HepG2 (cell line): Measurements from ENCODE around the gene GEMIN2. TPM values are rescaled to one million over a fixed set of nuclear protein-coding genes. Genes with fewer than 3 reads are reported as not detected.

Source experiments
- BCL6 ChIP-seq: IDR thresholded peaks from 2 replicates; pipeline ENCODE4 v1.6.1; 2016; ENCODE audit warnings: missing genetic modification reagents, missing compliant biosample characterization
- DMAP1 ChIP-seq: IDR thresholded peaks from 2 replicates; pipeline ENCODE4 v1.6.1; 2016
- FLYWCH1 ChIP-seq: sonication (generic); formaldehyde crosslinking; IDR thresholded peaks from 2 replicates; pipeline ENCODE4 v1.8.1; 2023; ENCODE audit warnings: mild to moderate bottlenecking, missing genetic modification reagents
- FOXC1 ChIP-seq: sonication (generic); formaldehyde crosslinking; IDR thresholded peaks from 2 replicates; pipeline ENCODE4 v1.8.0; 2022; ENCODE audit warnings: mild to moderate bottlenecking, missing genetic modification reagents, borderline replicate concordance
- GPN1 ChIP-seq: sonication (generic); formaldehyde crosslinking; IDR thresholded peaks from 2 replicates; pipeline ENCODE4 v1.5.1; 2020; ENCODE audit warnings: missing genetic modification reagents, borderline replicate concordance
- TP53 ChIP-seq: sonication (generic); formaldehyde crosslinking; conservative IDR thresholded peaks from 2 replicates; pipeline ENCODE4 v1.4.0; 2020; ENCODE audit warnings: missing genetic modification reagents
- ZFP36 ChIP-seq: fragments of 150-350 bp; IDR thresholded peaks from 2 replicates; pipeline ENCODE4 v1.6.1; 2018; ENCODE audit warnings: borderline replicate concordance, low read length, low read depth; ENCODE audit not compliant: partially characterized antibody
- ZMYM2 ChIP-seq: sonication (generic); formaldehyde crosslinking; IDR thresholded peaks from 2 replicates; pipeline ENCODE4 v1.8.0; 2022; ENCODE audit warnings: mild to moderate bottlenecking, missing genetic modification reagents
- ZMYM3 ChIP-seq: sonication (generic); formaldehyde crosslinking; IDR thresholded peaks from 2 replicates; pipeline ENCODE4 v1.5.1; 2020; ENCODE audit warnings: mild to moderate bottlenecking, missing genetic modification reagents
- ZNF17 ChIP-seq: sonication (generic); formaldehyde crosslinking; IDR thresholded peaks from 2 replicates; pipeline ENCODE4 v1.5.0; 2020; ENCODE audit warnings: mild to moderate bottlenecking, missing genetic modification reagents
- ZNF253 ChIP-seq: sonication (generic); formaldehyde crosslinking; IDR thresholded peaks from 2 replicates; pipeline ENCODE4 v1.8.0; 2022; ENCODE audit warnings: mild to moderate bottlenecking, missing genetic modification reagents, borderline replicate concordance
- ZNF446 ChIP-seq: sonication (generic); formaldehyde crosslinking; IDR thresholded peaks from 2 replicates; pipeline ENCODE4 v1.5.0; 2020; ENCODE audit warnings: mild to moderate bottlenecking, missing genetic modification reagents
- ZNF567 ChIP-seq: sonication (generic); formaldehyde crosslinking; IDR thresholded peaks from 2 replicates; pipeline ENCODE4 v1.8.1; 2023; ENCODE audit warnings: mild to moderate bottlenecking, missing genetic modification reagents, borderline replicate concordance
- ZNF75D ChIP-seq: sonication (generic); formaldehyde crosslinking; IDR thresholded peaks from 2 replicates; pipeline ENCODE4 v1.8.1; 2023; ENCODE audit warnings: missing genetic modification reagents, mild to moderate bottlenecking, borderline replicate concordance
- ZNF777 ChIP-seq: sonication (generic); formaldehyde crosslinking; IDR thresholded peaks from 2 replicates; pipeline ENCODE4 v1.4.0; 2020; ENCODE audit warnings: missing genetic modification reagents
- polyA plus RNA-seq, 8 experiments: library from polyadenylated mRNA; depleted of rRNA in 3 of 8; stranded (reverse) in 7 of 8; unstranded in 1 of 8; fragments of >200 nt; fragmentation: Illumina TruSeq in 4 of 8; extraction: Trizol in 4 of 8; gene quantifications; 2 replicates each; pipeline versions ENCODE4 v1.2.1 to v1.2.3, GENCODE V29; 2011 to 2016; ENCODE audit warnings: low read depth in 4 of 8, missing spikeins in 1 of 8, mixed read lengths in 1 of 8; ENCODE audit not compliant: insufficient read depth in 1 of 8
- total RNA-seq, 5 experiments: library from RNA; depleted of rRNA; stranded (reverse); fragments of >200 nt; fragmentation: Illumina TruSeq; extraction: Trizol; gene quantifications; 2 replicates each; pipeline ENCODE4 v1.2.3, GENCODE V29; 2016; ENCODE audit warnings: low read depth in 1 of 5
- TF ChIP-seq, protein P1 (sequence below): sonication (generic); formaldehyde crosslinking; IDR thresholded peaks from 2 replicates; pipeline ENCODE4 v1.4.0; 2020; ENCODE audit warnings: missing genetic modification reagents, borderline replicate concordance
- TF ChIP-seq, protein P2 (sequence below): sonication (generic); formaldehyde crosslinking; IDR thresholded peaks from 2 replicates; pipeline ENCODE4 v1.5.0; 2020; ENCODE audit warnings: mild to moderate bottlenecking, missing genetic modification reagents, moderate library complexity
- TF ChIP-seq, protein P3 (sequence below), 2 experiments: fragments of 450-650 bp in 1 of 2; sonication (generic) in 1 of 2; formaldehyde crosslinking; IDR thresholded peaks; 2 replicates each; pipeline versions ENCODE4 v1.5.0 to v1.8.0; 2020 to 2022; ENCODE audit warnings: mild to moderate bottlenecking in 1 of 2, missing genetic modification reagents in 1 of 2
- TF ChIP-seq, protein P4 (sequence below): sonication (generic); formaldehyde crosslinking; IDR thresholded peaks from 2 replicates; pipeline ENCODE4 v1.4.0; 2020; ENCODE audit warnings: missing genetic modification reagents

GEMIN2 gene
- total and polyA plus RNA-seq, 2 of the 13 experiments (the other 11 are each of a cell fraction or from before 2014, with no cell fraction given), result 54.8 to 110 TPM

DNA sequence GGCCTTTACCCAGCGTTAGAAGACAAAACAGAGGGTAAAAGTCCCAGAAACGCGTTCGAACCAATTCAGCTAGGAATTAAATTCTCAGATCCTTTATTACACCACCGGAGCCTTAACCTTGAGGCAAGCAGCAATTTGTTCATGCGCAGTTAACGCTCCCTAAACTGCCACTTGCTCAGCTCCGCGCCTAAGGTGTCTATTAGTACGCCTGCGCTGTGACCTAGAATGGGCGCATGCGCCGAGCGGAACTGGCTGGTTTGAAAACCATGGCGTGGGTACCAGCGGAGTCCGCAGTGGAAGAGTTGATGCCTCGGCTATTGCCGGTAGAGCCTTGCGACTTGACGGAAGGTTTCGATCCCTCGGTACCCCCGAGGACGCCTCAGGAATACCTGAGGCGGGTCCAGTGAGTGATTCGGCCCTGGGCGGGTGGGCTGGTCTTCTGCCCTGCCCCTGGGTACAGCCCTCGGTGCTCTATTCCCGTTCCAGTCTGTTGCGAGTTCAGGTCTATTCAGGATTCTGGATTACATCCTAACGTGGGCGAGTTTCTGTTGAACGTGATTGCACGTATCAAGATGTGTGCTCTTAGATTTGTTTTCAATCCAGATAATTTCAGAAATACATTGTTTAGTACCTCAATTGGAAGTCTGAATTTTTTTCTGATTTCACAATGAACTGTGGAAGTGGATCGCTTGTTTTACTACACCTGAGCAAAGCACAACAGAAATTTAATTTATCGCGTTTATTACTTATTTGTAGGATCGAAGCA lies at the start of gene GEMIN2 (continued):
- TF ChIP-seq, protein P1, sequence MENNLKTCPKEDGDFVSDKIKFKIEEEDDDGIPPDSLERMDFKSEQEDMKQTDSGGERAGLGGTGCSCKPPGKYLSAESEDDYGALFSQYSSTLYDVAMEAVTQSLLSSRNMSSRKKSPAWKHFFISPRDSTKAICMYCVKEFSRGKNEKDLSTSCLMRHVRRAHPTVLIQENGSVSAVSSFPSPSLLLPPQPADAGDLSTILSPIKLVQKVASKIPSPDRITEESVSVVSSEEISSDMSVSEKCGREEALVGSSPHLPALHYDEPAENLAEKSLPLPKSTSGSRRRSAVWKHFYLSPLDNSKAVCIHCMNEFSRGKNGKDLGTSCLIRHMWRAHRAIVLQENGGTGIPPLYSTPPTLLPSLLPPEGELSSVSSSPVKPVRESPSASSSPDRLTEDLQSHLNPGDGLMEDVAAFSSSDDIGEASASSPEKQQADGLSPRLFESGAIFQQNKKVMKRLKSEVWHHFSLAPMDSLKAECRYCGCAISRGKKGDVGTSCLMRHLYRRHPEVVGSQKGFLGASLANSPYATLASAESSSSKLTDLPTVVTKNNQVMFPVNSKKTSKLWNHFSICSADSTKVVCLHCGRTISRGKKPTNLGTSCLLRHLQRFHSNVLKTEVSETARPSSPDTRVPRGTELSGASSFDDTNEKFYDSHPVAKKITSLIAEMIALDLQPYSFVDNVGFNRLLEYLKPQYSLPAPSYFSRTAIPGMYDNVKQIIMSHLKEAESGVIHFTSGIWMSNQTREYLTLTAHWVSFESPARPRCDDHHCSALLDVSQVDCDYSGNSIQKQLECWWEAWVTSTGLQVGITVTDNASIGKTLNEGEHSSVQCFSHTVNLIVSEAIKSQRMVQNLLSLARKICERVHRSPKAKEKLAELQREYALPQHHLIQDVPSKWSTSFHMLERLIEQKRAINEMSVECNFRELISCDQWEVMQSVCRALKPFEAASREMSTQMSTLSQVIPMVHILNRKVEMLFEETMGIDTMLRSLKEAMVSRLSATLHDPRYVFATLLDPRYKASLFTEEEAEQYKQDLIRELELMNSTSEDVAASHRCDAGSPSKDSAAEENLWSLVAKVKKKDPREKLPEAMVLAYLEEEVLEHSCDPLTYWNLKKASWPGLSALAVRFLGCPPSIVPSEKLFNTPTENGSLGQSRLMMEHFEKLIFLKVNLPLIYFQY (CRISPR knock-in tag), result peak; percentile 83; the same call in 1 of the 2 replicates
- TF ChIP-seq FOXC1 (CRISPR knock-in tag) (peak; percentile 98), ZNF75D (CRISPR knock-in tag) (no peak), ZNF777 (CRISPR knock-in tag) (peak; percentile 68), DMAP1 (CRISPR knock-in tag) (peak; percentile 98), TP53 (peak; percentile 93), ZNF17 (CRISPR knock-in tag) (no peak), FLYWCH1 (no peak), ZNF446 (CRISPR knock-in tag) (no peak; the same call in 1 of the 2 replicates), ZNF253 (CRISPR knock-in tag) (no peak), ZNF567 (peak; percentile 92), ZFP36 (no peak), GPN1 (CRISPR knock-in tag) (no peak; the same call in 1 of the 2 replicates), ZMYM2 (peak; percentile 75), BCL6 (peak; percentile 51), ZMYM3 (CRISPR knock-in tag) (peak; percentile 87)
- TF ChIP-seq, protein P2, sequence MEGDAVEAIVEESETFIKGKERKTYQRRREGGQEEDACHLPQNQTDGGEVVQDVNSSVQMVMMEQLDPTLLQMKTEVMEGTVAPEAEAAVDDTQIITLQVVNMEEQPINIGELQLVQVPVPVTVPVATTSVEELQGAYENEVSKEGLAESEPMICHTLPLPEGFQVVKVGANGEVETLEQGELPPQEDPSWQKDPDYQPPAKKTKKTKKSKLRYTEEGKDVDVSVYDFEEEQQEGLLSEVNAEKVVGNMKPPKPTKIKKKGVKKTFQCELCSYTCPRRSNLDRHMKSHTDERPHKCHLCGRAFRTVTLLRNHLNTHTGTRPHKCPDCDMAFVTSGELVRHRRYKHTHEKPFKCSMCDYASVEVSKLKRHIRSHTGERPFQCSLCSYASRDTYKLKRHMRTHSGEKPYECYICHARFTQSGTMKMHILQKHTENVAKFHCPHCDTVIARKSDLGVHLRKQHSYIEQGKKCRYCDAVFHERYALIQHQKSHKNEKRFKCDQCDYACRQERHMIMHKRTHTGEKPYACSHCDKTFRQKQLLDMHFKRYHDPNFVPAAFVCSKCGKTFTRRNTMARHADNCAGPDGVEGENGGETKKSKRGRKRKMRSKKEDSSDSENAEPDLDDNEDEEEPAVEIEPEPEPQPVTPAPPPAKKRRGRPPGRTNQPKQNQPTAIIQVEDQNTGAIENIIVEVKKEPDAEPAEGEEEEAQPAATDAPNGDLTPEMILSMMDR (CRISPR knock-in tag), result peak; percentile 26
- TF ChIP-seq, protein P3, sequence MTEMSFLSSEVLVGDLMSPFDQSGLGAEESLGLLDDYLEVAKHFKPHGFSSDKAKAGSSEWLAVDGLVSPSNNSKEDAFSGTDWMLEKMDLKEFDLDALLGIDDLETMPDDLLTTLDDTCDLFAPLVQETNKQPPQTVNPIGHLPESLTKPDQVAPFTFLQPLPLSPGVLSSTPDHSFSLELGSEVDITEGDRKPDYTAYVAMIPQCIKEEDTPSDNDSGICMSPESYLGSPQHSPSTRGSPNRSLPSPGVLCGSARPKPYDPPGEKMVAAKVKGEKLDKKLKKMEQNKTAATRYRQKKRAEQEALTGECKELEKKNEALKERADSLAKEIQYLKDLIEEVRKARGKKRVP (CRISPR knock-in tag; IDR thresholded peaks at IDR 0.05), result no peak; a peak in 1 of 4 replicates
- TF ChIP-seq, protein P4, sequence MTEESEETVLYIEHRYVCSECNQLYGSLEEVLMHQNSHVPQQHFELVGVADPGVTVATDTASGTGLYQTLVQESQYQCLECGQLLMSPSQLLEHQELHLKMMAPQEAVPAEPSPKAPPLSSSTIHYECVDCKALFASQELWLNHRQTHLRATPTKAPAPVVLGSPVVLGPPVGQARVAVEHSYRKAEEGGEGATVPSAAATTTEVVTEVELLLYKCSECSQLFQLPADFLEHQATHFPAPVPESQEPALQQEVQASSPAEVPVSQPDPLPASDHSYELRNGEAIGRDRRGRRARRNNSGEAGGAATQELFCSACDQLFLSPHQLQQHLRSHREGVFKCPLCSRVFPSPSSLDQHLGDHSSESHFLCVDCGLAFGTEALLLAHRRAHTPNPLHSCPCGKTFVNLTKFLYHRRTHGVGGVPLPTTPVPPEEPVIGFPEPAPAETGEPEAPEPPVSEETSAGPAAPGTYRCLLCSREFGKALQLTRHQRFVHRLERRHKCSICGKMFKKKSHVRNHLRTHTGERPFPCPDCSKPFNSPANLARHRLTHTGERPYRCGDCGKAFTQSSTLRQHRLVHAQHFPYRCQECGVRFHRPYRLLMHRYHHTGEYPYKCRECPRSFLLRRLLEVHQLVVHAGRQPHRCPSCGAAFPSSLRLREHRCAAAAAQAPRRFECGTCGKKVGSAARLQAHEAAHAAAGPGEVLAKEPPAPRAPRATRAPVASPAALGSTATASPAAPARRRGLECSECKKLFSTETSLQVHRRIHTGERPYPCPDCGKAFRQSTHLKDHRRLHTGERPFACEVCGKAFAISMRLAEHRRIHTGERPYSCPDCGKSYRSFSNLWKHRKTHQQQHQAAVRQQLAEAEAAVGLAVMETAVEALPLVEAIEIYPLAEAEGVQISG (CRISPR knock-in tag), result peak; percentile 94
